GM18519 (cell line): Measurements from ENCODE around the gene CDK11A.
A peak's percentile ranks its signal among the peaks of the same experiment; 100 is the strongest.

ENCODE experiments used
- ATAC-seq: cut with Tn5 transposase; IDR thresholded peaks from one replicate; pipeline ENCODE4 v1.9.1; 2021; ENCODE audit warnings: mild to moderate bottlenecking, moderate library complexity; ENCODE audit not compliant: unreplicated experiment, low FRiP score

The CDK11A gene

GRCh38 chr1:1724035-1724864, at the start of gene CDK11A:
TSS of gene CDK11A (minus strand) at chr1:1724357. CDS start at chr1:1722818, 1,539 bp downstream.
- peak; percentile 77 for ATAC-seq

- no peak for ATAC-seq
These were observed 49.7 kb upstream of the CDK11A start for GRCh38 chr1:1773874-1774273.

GRCh38 chr1:1771096-1771495, 46.9 kb upstream of the CDK11A start:
- ATAC-seq: no peak

GRCh38 chr1:1770102-1770501, 45.9 kb upstream of the CDK11A start:
- no peak for ATAC-seq

GRCh38 chr1:1768249-1768992, 44.3 kb upstream of the CDK11A start:
- no peak for ATAC-seq

GRCh38 chr1:1764876-1765470, 40.8 kb upstream of the CDK11A start:
- ATAC-seq: no peak

- no peak for ATAC-seq
These were observed 39.8 kb upstream of the CDK11A start for GRCh38 chr1:1763657-1764621.

GRCh38 chr1:1761504-1762376, 37.6 kb upstream of the CDK11A start:
- ATAC-seq: no peak

- ATAC-seq: no peak
These were observed 36.6 kb upstream of the CDK11A start for GRCh38 chr1:1760715-1761114.

GRCh38 chr1:1760345-1760650, 36.1 kb upstream of the CDK11A start:
- no peak for ATAC-seq

- no peak for ATAC-seq
These were observed 35.5 kb upstream of the CDK11A start for GRCh38 chr1:1759456-1760344.

GRCh38 chr1:1758692-1759455, 34.7 kb upstream of the CDK11A start:
- ATAC-seq: no peak

- no peak for ATAC-seq
These were observed 34.0 kb upstream of the CDK11A start for GRCh38 chr1:1758059-1758621.

- no peak for ATAC-seq
These were observed 33.4 kb upstream of the CDK11A start for GRCh38 chr1:1757422-1758058.

- ATAC-seq: no peak
These were observed 32.7 kb upstream of the CDK11A start for GRCh38 chr1:1756661-1757421.

- no peak for ATAC-seq
These were observed 31.7 kb upstream of the CDK11A start for GRCh38 chr1:1755852-1756251.
